Smooth muscle cell (in vitro differentiated cells): Measurements from ENCODE around the gene EYA2. TPM values are rescaled to one million over a fixed set of nuclear protein-coding genes. Genes with fewer than 3 reads are reported as not detected.

Source experiments
- DNase-seq: peaks from one replicate; lab custom pipeline; 2025; ENCODE audit not compliant: unreplicated experiment; lab: John Stamatoyannopoulos, UW
- H2AFZ ChIP-seq: fragments of 200-600 bp; sonication (generic); 2 replicates; pipeline ENCODE4 v1.6.0; 2016; ENCODE audit warnings: antibody characterized with exemption, low read depth, mild to moderate bottlenecking
- H3F3A ChIP-seq: fragments of 200-600 bp; sonication (generic); 2 replicates; pipeline ENCODE4 v1.6.0; 2017; ENCODE audit warnings: antibody characterized with exemption, low read depth
- H3K27ac ChIP-seq: fragments of 200-600 bp; sonication (generic); 2 replicates; pipeline ENCODE4 v1.5.1; 2016; ENCODE audit warnings: low read depth, mild to moderate bottlenecking
- H3K27me3 ChIP-seq: fragments of 200-600 bp; sonication (generic); 2 replicates; pipeline ENCODE4 v1.6.1; 2016; ENCODE audit warnings: low read depth, mild to moderate bottlenecking
- H3K36me3 ChIP-seq: fragments of 200-600 bp; sonication (generic); 2 replicates; pipeline ENCODE4 v1.5.1; 2016; ENCODE audit warnings: low read depth
- H3K4me1 ChIP-seq: fragments of 200-600 bp; sonication (generic); 2 replicates; pipeline ENCODE4 v1.5.1; 2016; ENCODE audit warnings: low read depth
- H3K4me2 ChIP-seq: fragments of 200-600 bp; sonication (generic); 2 replicates; pipeline ENCODE4 v1.6.0; 2016; ENCODE audit warnings: mild to moderate bottlenecking
- H3K4me3 ChIP-seq: fragments of 200-600 bp; sonication (generic); 2 replicates; pipeline ENCODE4 v1.5.1; 2016; ENCODE audit warnings: mild to moderate bottlenecking
- H3K79me2 ChIP-seq: fragments of 200-600 bp; sonication (generic); 2 replicates; pipeline ENCODE4 v1.6.0; 2016; ENCODE audit warnings: low read depth, mild to moderate bottlenecking
- H3K9ac ChIP-seq: fragments of 200-600 bp; sonication (generic); 2 replicates; pipeline ENCODE4 v1.6.0; 2016; ENCODE audit warnings: low read depth
- H3K9me3 ChIP-seq: fragments of 200-600 bp; sonication (generic); replicated peaks from 2 replicates; pipeline ENCODE4 v1.5.1; 2016; ENCODE audit warnings: low read depth
- H4K20me1 ChIP-seq: fragments of 200-600 bp; sonication (generic); 2 replicates; pipeline ENCODE4 v1.6.0; 2016; ENCODE audit warnings: low read depth
- WGBS: methylation state at CpG from one replicate; pipeline ENCODE4 v1.1.7; 2016; ENCODE audit warnings: low lambda C conversion rate; 5-methylcytosine and 5-hydroxymethylcytosine counted together
- polyA plus RNA-seq: library from polyadenylated mRNA; unstranded; fragments of >200 nt; fragmentation: Nextera tagmentation; extraction: Ambion mirVana; gene quantifications from 2 replicates; pipeline ENCODE4 v1.2.1, GENCODE V29; 2016
- total RNA-seq: library from RNA; depleted of rRNA; stranded (reverse); fragments of >200 nt; gene quantifications from 2 replicates; pipeline ENCODE4 v1.2.3, GENCODE V29; 2014
- TF ChIP-seq, protein P1 (sequence below): fragments of 200-600 bp; sonication (generic); IDR thresholded peaks from 2 replicates; pipeline ENCODE4 v1.5.1; 2017; ENCODE audit warnings: borderline replicate concordance, mild to moderate bottlenecking, antibody characterized with exemption; ENCODE audit not compliant: insufficient read depth, poor library complexity, severe bottlenecking

EYA2 gene
- total and polyA plus RNA-seq, 2 experiments from 2014 or later: 0.98 to 1.3 TPM

DNA sequence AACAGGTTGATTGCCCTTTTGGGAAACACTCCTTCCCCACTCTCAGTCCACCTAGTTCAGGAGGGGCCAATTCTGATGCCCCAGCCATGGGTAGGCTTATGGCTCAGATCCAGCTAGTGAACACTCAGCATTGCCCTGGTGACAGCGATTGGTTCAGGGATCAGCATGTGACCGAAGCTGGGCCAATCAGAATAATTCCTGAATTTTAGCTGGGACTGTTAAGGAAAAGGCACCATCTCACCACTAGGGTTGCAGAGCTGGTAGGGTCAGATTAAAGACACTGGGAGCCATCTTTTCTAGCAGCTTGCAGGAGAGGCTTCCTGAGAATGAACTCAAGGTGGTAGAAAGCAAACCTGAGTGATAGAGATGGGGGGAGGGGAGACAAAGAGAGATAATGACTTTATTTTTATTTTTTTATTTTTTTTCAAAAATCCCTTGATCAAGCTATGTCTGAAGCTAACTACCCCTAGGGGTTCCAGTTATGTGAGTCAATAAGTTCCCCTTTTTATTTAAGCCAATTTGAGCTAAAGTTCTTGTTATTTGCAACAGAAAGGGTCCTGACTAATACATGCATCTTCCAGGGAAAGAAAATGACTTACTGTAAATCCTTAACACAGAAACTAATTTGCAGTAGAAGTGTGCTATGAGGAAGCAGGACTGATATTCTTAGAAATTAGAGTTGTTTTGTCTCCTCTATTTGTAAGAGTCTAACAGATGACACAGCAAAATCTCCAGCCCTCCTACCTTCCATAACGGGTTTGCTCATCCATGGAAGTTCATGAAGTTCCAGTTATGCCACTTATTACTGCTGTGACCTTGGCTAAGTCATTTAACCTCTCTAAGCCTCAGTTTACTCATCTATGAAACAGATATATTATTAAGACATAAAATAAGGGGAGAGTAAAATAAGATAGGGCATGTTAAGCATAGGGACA lies 44.7 kb downstream of the EYA2 start:
- H3K27me3 ChIP-seq: no peaks in the 10 kb centered on the region
- H3K9me3 ChIP-seq: no peaks in the 10 kb centered on the region
- no peak for DNase-seq
- no peak overlapping the region for H3K9ac ChIP-seq
- no peaks in the 10 kb centered on the region for H3K79me2 ChIP-seq
- no peaks in the 10 kb centered on the region for H4K20me1 ChIP-seq
- 87% methylated on average over 3 of the region's 3 CpGs for WGBS
- H3K27ac ChIP-seq: no peak overlapping the region
- no peak overlapping the region for H3K4me2 ChIP-seq
- TF ChIP-seq, protein P1, sequence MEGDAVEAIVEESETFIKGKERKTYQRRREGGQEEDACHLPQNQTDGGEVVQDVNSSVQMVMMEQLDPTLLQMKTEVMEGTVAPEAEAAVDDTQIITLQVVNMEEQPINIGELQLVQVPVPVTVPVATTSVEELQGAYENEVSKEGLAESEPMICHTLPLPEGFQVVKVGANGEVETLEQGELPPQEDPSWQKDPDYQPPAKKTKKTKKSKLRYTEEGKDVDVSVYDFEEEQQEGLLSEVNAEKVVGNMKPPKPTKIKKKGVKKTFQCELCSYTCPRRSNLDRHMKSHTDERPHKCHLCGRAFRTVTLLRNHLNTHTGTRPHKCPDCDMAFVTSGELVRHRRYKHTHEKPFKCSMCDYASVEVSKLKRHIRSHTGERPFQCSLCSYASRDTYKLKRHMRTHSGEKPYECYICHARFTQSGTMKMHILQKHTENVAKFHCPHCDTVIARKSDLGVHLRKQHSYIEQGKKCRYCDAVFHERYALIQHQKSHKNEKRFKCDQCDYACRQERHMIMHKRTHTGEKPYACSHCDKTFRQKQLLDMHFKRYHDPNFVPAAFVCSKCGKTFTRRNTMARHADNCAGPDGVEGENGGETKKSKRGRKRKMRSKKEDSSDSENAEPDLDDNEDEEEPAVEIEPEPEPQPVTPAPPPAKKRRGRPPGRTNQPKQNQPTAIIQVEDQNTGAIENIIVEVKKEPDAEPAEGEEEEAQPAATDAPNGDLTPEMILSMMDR: peak; percentile 14
- H3K4me1 ChIP-seq: no peaks in the 10 kb centered on the region
- H3F3A ChIP-seq: no peaks in the 10 kb centered on the region
- H3K36me3 ChIP-seq: no peaks in the 10 kb centered on the region
- no peak overlapping the region for H3K4me3 ChIP-seq
- no peak overlapping the region for H2AFZ ChIP-seq

DNA sequence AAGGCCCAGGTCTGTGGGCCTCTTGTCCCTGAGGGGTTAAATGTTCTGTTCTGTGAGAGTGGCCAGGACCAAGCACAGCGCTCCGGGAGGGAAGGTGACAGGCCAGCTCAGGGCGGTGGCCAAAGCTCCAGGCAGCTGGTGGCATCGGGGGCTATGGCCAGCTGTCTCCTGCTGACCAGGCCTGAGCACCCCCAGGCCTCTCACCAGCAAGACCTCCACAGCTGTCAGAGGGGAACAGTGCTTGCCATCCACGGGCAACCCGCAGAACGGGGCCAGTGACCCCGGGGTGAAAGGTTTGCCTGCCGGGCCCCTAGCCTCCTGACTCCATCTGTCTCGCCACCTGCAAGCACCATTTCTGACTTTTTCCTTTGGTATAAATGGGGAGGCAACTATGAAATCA lies 46.0 kb downstream of the EYA2 start:
- Histone ChIP-seq H3K36me3 (no peaks in the 10 kb centered on the region), H3K79me2 (no peaks in the 10 kb centered on the region), H3K9ac (no peak overlapping the region), H4K20me1 (no peaks in the 10 kb centered on the region), H3K4me1 (peaks cover under 1% of the 10 kb centered on the region), H3K9me3 (no peaks in the 10 kb centered on the region), H3K4me3 (no peak overlapping the region), H3K27ac (no peak overlapping the region), H2AFZ (no peak overlapping the region), H3F3A (no peaks in the 10 kb centered on the region), H3K27me3 (no peaks in the 10 kb centered on the region), H3K4me2 (no peak overlapping the region)
- TF ChIP-seq, protein P1: no peak
- WGBS: 93% methylated on average over 10 of the region's 10 CpGs
- no peak for DNase-seq

DNA sequence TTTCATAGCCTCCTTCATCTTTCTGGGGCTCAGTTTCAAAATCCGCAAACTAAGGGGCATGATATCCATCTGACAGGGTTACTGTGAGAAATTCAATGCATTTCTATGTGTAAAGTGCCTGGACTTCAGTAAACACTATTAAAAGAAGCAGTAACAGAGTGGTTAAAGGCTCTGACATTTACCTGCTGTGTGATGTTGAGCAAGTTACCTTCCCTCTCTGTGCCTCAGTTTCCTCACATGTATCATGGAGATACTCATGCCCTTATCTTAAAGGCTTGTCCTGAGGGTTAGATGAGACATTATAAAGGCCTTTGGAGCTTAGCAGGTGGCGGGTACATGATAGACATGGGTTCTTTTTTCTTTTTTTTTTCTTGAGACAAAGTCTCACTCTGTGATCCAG lies 46.8 kb downstream of the EYA2 start:
- DNase-seq: no peak
- H3K36me3 ChIP-seq: no peaks in the 10 kb centered on the region
- no peak overlapping the region for H3K4me2 ChIP-seq
- peaks cover 4% of the 10 kb centered on the region for H3K4me1 ChIP-seq
- no peaks in the 10 kb centered on the region for H3F3A ChIP-seq
- no peaks in the 10 kb centered on the region for H3K79me2 ChIP-seq
- H3K9me3 ChIP-seq: no peaks in the 10 kb centered on the region
- H3K27me3 ChIP-seq: no peaks in the 10 kb centered on the region
- no peak overlapping the region for H3K27ac ChIP-seq
- no peaks in the 10 kb centered on the region for H4K20me1 ChIP-seq
- 98% methylated on average over 2 of the region's 2 CpGs for WGBS
- no peak overlapping the region for H2AFZ ChIP-seq
- no peak overlapping the region for H3K9ac ChIP-seq
- TF ChIP-seq, protein P1: no peak
- no peak overlapping the region for H3K4me3 ChIP-seq
